GM18909 (cell line): ENCODE measurements around the gene MAGI1.

Experiments
- ATAC-seq: cut with Tn5 transposase; IDR thresholded peaks from one replicate; pipeline ENCODE4 v1.9.1; 2021; ENCODE audit warnings: mild to moderate bottlenecking; ENCODE audit not compliant: unreplicated experiment, poor library complexity

The MAGI1 gene

DNA sequence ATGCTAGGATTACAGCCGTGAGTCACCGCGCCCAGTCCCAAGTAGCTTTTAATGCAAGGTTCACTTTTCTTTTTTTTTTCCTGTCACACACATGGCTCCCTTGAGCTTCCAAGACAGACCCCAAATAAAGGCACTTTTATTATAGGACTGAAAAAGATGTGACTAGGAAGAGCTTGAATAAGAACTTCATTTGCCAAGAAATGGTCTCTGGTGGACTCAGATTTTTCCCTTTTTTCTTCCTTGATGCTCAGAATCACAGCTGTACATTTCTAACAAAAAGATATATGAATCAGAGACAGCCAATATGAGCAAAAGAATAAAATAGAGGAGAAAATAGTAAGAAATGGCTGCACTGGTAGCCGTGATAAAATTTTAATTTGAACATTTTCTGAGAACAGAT, 337.2 kb downstream of the MAGI1 start:
- ATAC-seq: no peak

DNA sequence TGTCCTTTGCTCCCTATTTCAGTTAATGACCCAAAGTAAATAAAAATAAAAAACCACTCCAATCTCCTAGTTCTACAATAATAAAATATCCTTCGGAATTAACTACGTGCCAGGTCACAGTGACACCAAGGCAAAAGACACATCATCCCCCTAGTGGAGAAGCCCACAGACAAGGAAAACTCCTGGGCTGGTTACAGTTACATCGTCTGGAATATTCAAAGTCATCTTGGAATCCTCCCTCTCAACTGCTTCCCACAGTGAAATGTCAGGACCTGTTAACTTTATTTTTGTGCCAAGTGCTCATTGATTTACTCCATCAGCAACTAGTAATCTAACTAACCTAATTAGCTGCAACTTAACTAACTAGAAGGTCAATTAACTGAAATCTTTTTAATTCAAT, 349.3 kb downstream of the MAGI1 start:
- no peak for ATAC-seq

DNA sequence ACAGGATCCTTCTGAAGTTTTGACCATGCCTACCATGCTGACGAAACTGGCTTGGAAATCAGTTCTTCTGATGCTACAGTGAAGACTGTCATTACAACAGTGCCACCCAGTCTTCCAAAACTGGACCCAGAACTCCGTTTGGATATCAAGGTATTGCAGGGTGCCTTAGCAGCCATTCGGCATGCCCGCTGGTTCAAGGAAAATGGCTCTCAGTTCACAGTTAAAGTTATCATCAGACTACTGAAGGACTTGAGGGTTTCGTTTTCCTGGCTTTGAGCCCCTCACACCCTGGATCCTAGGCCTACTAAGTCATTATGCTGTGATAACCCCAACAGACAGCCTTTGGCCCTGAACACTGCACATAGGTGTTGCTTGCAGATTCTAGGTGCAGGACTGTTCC, 351.0 kb downstream of the MAGI1 start:
- no peak for ATAC-seq

DNA sequence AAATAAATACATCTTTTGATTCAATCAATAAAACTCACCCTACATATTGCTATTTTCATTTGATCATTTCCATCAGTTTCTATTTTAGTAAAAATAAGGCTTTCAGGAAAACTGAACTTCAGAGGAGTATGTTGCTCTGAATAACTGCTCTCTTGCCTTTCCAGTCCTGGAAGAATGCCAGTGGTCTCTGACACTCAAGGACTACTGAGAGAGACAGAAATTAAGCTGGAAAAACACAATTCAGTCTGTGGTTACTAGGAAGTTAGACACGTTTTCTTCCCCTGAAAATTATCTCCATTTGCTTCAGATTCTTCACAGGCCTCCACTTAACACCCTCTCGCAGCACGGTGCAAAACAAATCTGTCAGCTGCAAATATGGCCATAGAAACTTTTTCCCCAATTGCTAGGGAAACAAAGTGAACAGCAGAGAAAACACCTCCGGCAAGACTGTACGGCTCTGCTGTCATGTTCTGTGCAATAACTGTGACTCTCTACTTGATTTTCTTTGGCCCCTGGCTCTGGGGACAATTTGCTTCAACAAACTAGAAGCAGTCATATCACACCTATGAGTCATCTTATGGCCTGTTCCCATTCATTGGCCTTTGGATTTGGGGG, 353.0 kb downstream of the MAGI1 start:
- no peak for ATAC-seq

DNA sequence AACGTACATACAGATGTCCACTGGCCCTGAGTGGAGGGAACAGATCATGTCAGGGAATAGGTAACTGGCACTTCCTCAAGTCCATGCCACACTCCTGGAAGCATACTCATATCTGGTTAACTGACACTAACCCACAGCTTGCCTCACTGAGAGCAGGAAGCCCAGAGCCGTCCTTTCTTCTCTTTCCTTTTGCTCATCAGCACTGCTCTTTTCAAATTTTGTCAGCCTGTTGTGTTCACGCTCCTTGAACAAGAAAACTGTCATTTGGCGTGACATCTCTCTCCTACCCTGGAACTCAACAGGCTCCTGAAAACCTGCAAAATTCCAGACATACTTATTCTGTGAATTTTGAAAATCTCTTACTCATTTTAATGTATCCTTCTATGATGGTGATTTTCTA, 360.2 kb downstream of the MAGI1 start:
- ATAC-seq: no peak

DNA sequence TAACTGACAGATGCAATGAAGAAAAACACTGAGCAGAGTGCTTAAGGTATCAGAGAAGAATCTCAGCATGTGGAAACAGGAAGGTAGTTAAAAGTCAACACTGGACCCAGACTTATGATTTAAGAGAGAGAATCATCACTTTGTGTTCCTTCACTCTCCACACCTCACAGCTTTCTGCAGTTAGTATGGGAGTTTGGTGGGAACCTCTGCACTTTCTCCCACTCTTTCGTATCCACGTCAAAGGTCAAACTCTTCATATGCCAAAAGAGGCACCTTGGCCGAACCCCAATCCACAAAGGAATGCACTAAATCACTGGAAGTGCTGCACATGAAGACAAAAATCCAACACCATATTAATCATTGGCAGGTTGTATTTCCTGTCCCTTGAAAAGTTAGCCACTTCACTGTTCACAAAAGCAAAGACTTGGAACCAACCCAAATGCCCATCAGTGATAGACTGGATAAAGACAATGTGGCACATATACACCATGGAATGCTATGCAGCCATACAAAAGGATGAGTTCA, 361.2 kb downstream of the MAGI1 start:
- ATAC-seq: no peak

DNA sequence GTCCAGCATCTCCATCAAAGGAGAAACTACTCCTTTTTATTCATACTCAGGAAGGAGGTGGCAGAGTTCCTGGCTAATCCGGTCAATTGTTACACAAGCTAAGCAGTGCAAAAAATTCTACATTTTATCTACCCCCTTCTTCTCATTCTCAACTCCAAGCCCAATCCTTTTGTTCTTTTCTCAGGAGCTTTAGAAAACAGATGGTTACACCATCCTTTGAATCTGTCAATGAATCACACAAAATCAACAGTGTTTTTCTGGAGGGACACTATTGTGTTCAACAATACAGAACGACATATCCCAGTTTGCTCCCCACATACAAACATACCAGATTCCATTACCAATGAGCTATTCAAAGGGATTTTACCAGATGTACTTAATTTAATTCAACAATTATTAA, 362.1 kb downstream of the MAGI1 start:
- ATAC-seq: no peak

DNA sequence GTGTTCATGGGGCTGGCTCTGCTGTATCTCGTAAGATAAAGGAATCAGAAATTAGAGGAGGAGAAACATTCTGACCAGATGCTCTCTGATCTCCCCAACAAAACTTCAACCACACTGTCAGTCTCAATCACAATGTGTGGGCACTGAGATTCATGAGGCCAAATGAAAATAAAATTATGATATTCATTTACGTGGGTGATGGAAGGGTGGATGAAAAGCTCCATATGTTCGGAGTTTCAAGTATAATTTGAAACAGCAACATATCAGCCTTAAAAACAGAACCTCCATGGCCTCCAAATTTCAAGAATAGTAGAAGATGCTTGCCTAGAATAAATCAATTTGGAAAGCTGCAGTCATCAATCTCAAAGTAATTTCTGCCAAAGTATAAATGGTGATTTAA, 363.7 kb downstream of the MAGI1 start:
- ATAC-seq: no peak

DNA sequence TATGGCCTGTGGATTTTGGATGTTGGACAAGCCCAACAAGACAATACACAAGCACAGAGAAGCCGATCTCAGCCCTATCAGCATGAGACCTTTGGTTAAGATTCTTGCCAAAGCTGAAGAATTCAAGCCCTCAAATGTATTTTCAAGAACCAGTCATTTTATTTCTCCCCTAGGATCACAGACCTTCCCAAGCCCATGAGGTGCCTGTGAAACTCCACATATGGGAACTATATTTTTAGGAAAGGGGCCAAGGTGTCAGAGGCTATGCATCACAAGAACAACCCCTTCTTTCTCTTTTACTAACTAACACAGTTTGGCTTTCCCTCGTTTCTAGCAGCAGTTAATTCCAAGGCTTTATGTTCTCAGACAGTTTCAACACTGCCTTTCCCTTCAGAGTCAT, 364.5 kb downstream of the MAGI1 start:
- no peak for ATAC-seq

DNA sequence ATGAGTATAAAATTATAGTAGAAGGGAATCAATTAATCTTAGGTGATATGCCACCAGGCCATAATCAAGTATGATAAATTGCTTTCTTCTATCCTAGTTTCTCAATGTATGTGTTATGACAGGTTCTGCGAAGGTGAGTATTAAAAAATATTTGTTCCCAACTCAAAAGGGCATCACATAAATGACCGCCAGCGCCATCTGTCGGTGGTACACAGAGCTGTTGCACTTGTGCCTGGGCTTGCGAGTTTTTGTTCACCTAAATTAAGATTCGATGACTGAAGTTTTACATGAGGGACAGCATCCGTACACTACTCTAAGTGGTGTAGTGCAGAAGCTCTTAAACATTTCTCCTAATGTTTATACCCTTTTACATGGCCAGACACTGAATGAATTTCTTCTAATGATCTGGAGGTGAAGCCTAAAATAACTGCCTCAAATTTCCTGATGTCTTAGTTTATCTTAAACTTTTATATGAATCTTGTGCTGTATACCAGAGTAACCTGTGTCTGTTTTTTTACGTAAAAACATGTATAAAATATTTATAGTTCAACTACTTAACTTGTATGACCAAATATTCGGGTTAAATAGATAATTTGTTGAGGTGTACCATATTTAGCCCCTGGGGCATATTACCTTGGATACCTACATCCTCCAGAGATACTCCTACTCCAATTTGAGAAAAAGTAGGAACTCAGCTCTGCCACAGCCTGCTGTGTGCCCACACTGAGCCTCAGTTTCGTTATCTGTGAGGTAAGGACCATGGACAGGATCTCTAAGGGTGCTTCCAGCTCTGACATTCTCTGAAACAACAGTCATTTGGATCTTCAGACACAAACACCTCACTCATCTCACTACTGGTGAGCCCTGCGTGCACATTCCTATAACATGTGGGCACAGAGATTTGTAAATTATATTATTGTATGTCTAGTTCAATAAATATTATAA, 365.6 kb downstream of the MAGI1 start:
- no peak for ATAC-seq

DNA sequence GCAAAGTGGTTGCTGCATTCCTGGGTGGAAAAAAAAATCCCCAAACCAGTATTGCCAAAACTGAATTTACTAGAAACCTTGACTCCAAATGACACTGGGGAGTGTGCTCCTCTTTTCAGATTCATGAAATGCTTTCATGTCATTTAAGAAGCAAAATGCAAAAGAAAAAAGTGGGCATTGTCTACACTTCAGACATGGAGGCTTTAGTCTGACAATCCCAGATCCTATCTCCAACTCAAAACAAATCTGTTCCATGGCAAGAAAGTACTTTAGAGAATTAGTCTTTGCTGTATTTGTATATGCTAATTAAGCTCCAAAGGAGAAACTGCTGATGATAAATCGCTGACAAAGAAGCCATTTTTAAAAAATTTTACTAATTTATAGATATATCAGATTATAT, 366.7 kb downstream of the MAGI1 start:
- no peak for ATAC-seq

DNA sequence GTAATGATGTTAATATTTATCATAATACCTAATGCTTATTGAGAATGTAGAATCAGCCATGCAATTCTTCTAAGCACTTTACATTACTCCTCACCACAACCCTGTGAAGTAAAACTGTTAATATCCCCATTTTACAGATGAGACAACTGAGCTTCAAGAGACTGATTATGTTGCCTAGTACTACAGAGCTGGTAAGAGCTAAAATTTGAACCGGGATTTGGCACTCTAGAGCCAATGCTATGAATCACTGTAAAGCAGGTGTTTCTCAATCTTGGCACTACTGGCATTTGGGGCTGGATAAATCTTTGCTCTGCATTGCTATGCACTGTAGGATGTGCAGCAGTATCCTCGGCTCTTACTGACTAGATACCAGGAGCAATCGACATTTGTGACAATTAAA, 367.7 kb downstream of the MAGI1 start:
- no peak for ATAC-seq

DNA sequence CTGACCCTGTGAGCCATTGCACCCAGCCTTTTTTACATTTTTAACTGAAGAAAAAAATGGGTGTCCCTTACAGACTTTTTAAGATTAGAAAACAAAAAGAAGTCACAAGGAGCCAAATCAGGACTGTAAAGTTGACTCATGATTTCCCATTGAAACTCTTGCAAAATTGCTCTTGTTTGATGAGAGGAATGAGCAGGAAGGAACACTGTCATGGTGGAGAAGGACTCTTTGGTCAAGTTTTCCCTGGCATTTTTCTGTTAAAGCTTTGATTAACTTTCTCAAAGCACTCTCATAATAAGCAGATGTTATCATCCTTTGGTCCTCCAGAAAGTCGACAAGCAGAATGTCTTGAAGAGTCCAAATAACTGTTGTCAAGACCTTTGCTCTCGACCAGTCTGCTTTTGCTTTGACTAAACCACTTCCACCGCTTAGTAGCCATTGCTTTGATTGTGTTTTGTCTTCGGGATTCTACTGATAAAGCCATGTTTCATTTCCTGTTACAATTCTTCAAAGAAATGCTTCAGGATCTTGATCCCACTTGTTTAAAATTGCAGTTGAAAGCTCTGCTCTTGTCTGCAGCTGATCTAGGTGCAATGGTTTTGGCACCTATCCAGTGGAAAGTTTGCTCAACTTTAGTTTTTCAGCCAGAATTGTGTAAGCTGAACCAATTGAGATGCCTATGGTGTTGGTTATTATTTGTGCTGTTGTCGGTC, 369.4 kb downstream of the MAGI1 start:
- ATAC-seq: no peak

DNA sequence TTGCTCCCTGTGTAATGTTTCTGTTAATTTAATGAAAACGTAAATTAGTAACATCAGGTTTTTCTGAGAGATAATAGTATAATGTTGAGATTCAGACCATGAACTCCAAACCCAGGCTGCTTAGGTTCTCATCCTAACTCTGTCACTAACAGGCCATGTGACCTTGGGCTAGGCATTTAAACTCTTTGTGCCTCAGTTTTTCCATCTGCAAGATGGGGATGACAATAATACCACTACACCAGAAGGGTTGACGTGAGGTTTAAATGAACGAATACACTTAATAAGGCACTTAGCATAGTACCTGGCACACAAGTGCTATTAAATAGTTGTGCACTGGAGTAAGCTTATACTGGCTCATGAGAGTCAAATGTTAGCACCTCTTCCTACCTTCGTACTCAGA, 370.8 kb downstream of the MAGI1 start:
- no peak for ATAC-seq

DNA sequence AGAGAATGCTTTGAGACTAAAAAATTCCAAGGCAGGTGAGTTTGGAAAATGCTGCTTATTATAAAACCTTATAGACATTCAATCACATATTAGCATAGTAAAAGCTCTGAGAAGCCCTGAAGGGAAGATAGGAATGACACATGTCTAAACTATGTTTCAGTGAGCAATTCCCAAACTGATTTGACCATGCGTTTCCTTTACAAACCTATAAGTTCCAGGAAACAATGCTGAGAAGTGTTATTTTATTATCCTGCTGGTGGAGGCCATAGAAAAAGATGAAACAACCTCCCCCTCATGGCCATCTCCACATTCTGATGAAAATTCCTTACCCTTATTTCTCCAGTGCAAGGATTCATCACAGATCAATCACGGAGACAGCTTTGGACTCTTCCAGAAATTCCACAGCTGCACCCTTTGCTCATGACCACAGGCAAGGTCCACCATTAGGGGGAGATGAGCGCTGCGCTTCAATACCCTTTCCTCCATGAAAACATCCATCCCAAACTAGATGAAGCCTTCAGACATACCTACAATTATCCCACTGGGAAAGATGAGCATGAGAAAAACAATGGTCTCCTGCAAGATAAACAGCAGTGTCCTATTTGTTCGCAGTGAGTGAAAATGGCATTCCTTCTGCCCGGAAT, 372.1 kb downstream of the MAGI1 start:
- ATAC-seq: no peak

DNA sequence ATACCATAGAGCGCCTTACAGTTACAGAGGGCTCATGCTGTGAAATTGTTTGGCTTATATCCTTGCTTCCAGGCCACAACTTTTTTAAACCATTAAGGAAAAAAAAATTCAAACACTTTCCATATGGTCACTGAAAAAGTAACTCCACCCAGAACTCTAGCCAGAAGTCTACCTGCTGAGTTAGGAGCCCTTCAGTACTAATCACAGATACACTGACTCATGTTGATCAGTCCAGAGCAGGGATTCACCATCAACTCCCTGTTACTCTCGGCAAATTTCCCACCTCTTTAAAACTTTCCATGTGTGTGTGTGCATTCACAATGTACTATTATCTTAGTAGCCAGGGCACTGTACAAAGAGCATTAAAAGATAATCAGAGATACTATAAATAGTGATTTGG, 372.8 kb downstream of the MAGI1 start:
- ATAC-seq: no peak

DNA sequence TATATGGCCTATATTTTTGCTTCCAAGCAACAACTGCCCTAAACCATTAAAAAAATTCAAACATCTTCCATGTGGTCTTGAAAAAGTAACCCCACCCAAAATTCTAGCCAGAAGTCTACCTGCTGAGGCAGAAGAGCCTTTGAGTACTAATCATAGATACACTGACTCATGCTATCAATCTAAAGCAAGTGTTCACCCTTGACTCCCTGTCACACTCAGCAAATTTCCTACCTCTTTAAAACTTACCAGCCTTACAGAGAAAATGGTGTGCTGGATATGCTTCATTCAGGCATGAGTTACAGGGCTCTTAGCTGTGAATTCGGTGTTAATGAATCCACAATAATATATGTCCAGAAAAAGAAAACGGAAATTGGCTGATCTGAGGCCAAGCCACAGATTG, 373.8 kb downstream of the MAGI1 start:
- ATAC-seq: no peak

DNA sequence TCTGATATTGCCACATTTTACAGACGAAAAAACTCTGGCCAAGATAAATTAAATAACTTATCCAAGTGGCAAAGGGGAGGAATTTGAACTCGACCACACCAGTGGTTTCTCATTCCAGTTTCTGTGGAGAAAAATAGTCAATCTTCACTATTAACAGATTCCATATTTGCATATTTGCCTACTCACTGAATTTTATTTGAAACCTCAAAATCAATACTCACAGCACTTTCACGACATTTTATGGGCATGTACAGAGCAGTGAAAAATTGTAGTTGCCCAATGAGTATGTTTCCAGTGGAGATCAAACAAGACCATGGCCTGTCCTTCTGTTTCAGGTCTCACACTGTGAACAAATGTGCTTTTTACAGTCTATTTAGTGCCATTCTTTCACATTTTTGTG, 374.3 kb downstream of the MAGI1 start:
- no peak for ATAC-seq

DNA sequence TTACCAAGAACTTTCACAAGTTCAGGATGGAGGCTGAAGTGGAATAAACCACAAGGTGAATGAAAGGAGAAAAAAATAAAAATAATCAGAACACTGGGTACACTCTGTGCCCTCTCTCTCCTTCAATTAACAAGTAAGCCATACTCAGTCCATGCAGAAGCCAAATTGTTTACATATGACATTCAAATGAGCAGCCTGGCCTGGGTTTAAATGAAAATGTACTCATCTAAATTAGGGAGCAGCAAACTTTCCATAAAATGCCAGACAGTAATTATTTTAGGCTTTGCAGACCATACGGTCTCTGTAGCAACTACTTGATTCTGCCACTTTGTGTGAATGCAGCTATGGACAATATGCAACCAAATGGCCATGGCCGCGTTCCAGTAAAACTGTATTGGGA, 376.6 kb downstream of the MAGI1 start:
- no peak for ATAC-seq

DNA sequence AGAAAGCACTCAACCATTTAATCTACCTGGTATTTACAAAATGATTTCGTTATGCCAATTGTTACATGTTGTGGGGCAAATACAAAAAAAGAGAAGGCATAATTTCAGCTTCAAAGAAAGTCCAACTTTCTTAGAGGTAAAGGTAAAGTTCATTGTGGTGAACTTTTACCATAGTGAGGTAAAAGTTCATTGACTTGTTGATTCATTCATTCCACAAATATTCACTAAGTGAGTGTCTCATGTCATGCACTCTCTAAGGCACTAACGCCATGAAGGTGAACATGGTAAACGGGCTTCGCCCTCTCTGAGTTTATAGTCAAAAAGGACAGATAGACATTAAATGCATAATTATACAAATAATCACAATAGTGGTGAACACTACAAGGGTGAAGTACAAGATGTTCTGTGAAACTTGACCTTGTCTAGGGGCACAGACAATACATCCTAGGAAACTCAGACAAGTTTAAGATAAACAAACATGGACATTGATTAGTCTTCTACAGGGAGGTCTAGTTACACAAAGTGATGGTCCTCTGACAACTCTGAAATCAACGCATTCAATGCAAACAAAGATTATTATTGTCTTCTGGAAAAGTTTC, 378.6 kb downstream of the MAGI1 start:
- ATAC-seq: no peak
